Measurements from ENCODE around the gene SCP2. TPM values are rescaled to one million over a fixed set of nuclear protein-coding genes. Genes with fewer than 3 reads are reported as not detected.
A peak's percentile ranks its signal among the peaks of the same experiment; 100 is the strongest.

SCP2 gene
- total RNA-seq, 1 donor from 2014 or later: 89.8 TPM

GRCh38 chr1:53049574-53049967 is 122.5 kb downstream of the SCP2 start:
- Histone ChIP-seq H2AFZ (ENCODE audit: low read depth, low read length) (no peak overlapping the region), H3K9ac (ENCODE audit: low read length) (no peak overlapping the region), H3K79me2 (ENCODE audit: insufficient read depth, low read length) (no peaks in the 10 kb centered on the region), H3K27me3 (ENCODE audit: insufficient read depth, low read length) (no peaks in the 10 kb centered on the region), H3K36me3 (ENCODE audit: insufficient read depth, low read length) (no peaks in the 10 kb centered on the region), H3K27ac (ENCODE audit: low read depth, low read length) (peak overlapping the region; percentile 8), H3K4me3 (ENCODE audit: insufficient read depth, low read depth, low read length) (no peak overlapping the region), H4K20me1 (ENCODE audit: insufficient read depth, low read length) (no peaks in the 10 kb centered on the region), H3K4me1 (ENCODE audit: insufficient read depth, low read length) (peaks cover 34% of the 10 kb centered on the region), H3K9me3 (ENCODE audit: insufficient read depth, low read depth, low read length) (no peaks in the 10 kb centered on the region), H3K4me2 (ENCODE audit: low read length) (peak overlapping the region; percentile 12)
- Mint-ChIP-seq H3K36me3 (ENCODE audit: low read depth, unreplicated experiment) (peaks cover 11% of the 10 kb centered on the region), H3K27me3 (ENCODE audit: low read depth, unreplicated experiment) (no peaks in the 10 kb centered on the region), H3K9me3 (ENCODE audit: unreplicated experiment) (no peaks in the 10 kb centered on the region), H3K4me1 (ENCODE audit: low read depth, unreplicated experiment) (peaks cover 28% of the 10 kb centered on the region), H3K27ac (ENCODE audit: unreplicated experiment) (no peak overlapping the region), H3K4me3 (ENCODE audit: unreplicated experiment) (no peak overlapping the region)
- no peak for FAIRE-seq
- TF ChIP-seq CTCF (IDR thresholded peaks at IDR 0.05; ENCODE audit: insufficient read depth, low read depth, low read length) (no peak), EZH2 (IDR thresholded peaks at IDR 0.05; ENCODE audit: insufficient read depth, low read length) (no peak)
- peak; percentile 39 for DNase-seq (ENCODE audit: low read depth)

- Histone ChIP-seq H3K4me1 (ENCODE audit: insufficient read depth, low read length) (peaks cover 34% of the 10 kb centered on the region), H3K27ac (ENCODE audit: low read depth, low read length) (no peak overlapping the region), H3K4me3 (ENCODE audit: insufficient read depth, low read depth, low read length) (no peak overlapping the region), H3K36me3 (ENCODE audit: insufficient read depth, low read length) (no peaks in the 10 kb centered on the region), H2AFZ (ENCODE audit: low read depth, low read length) (no peak overlapping the region), H4K20me1 (ENCODE audit: insufficient read depth, low read length) (no peaks in the 10 kb centered on the region), H3K79me2 (ENCODE audit: insufficient read depth, low read length) (no peaks in the 10 kb centered on the region), H3K4me2 (ENCODE audit: low read length) (no peak overlapping the region), H3K9me3 (ENCODE audit: insufficient read depth, low read depth, low read length) (no peaks in the 10 kb centered on the region), H3K27me3 (ENCODE audit: insufficient read depth, low read length) (no peaks in the 10 kb centered on the region), H3K9ac (ENCODE audit: low read length) (no peak overlapping the region)
- Mint-ChIP-seq H3K4me1 (ENCODE audit: low read depth, unreplicated experiment) (peaks cover 28% of the 10 kb centered on the region), H3K4me3 (ENCODE audit: unreplicated experiment) (no peak overlapping the region), H3K27me3 (ENCODE audit: low read depth, unreplicated experiment) (no peaks in the 10 kb centered on the region), H3K9me3 (ENCODE audit: unreplicated experiment) (no peaks in the 10 kb centered on the region), H3K27ac (ENCODE audit: unreplicated experiment) (no peak overlapping the region), H3K36me3 (ENCODE audit: low read depth, unreplicated experiment) (peaks cover 13% of the 10 kb centered on the region)
- no peak for DNase-seq (ENCODE audit: low read depth)
- FAIRE-seq: no peak
- TF ChIP-seq EZH2 (IDR thresholded peaks at IDR 0.05; ENCODE audit: insufficient read depth, low read length): no peak
- TF ChIP-seq CTCF (IDR thresholded peaks at IDR 0.05; ENCODE audit: insufficient read depth, low read depth, low read length): no peak
These were observed 123.2 kb downstream of the SCP2 start for GRCh38 chr1:53050310-53050709.

- Mint-ChIP-seq H3K27me3 (ENCODE audit: low read depth, unreplicated experiment) (no peaks in the 10 kb centered on the region), H3K36me3 (ENCODE audit: low read depth, unreplicated experiment) (peaks cover 13% of the 10 kb centered on the region), H3K4me3 (ENCODE audit: unreplicated experiment) (no peak overlapping the region), H3K9me3 (ENCODE audit: unreplicated experiment) (no peaks in the 10 kb centered on the region), H3K27ac (ENCODE audit: unreplicated experiment) (no peak overlapping the region), H3K4me1 (ENCODE audit: low read depth, unreplicated experiment) (peaks cover 28% of the 10 kb centered on the region)
- DNase-seq (ENCODE audit: low read depth) (no peak), FAIRE-seq (no peak)
- H2AFZ ChIP-seq (ENCODE audit: low read depth, low read length): no peak overlapping the region
- H3K9ac ChIP-seq (ENCODE audit: low read length): no peak overlapping the region
- no peak for TF ChIP-seq CTCF (IDR thresholded peaks at IDR 0.05; ENCODE audit: insufficient read depth, low read depth, low read length)
- no peak for TF ChIP-seq EZH2 (IDR thresholded peaks at IDR 0.05; ENCODE audit: insufficient read depth, low read length)
- H3K27me3 ChIP-seq (ENCODE audit: insufficient read depth, low read length): no peaks in the 10 kb centered on the region
- H4K20me1 ChIP-seq (ENCODE audit: insufficient read depth, low read length): no peaks in the 10 kb centered on the region
- peaks cover 33% of the 10 kb centered on the region for H3K4me1 ChIP-seq (ENCODE audit: insufficient read depth, low read length)
- H3K4me2 ChIP-seq (ENCODE audit: low read length): no peak overlapping the region
- H3K27ac ChIP-seq (ENCODE audit: low read depth, low read length): no peak overlapping the region
- H3K79me2 ChIP-seq (ENCODE audit: insufficient read depth, low read length): no peaks in the 10 kb centered on the region
- no peaks in the 10 kb centered on the region for H3K36me3 ChIP-seq (ENCODE audit: insufficient read depth, low read length)
- no peak overlapping the region for H3K4me3 ChIP-seq (ENCODE audit: insufficient read depth, low read depth, low read length)
- no peaks in the 10 kb centered on the region for H3K9me3 ChIP-seq (ENCODE audit: insufficient read depth, low read depth, low read length)
These were observed 124.6 kb downstream of the SCP2 start for GRCh38 chr1:53051676-53052075.

All from astrocyte (in vitro differentiated cells and primary cell).